GM18861 (cell line): Measurements from ENCODE around the gene PRAC1.

ENCODE experiments used
- ATAC-seq: cut with Tn5 transposase; IDR thresholded peaks from one replicate; pipeline ENCODE4 v1.9.1; 2021; ENCODE audit not compliant: unreplicated experiment

PRAC1 gene

GRCh38 chr17:48711128-48711527 is 11.2 kb downstream of the PRAC1 start:
- ATAC-seq, result no peak

DNA sequence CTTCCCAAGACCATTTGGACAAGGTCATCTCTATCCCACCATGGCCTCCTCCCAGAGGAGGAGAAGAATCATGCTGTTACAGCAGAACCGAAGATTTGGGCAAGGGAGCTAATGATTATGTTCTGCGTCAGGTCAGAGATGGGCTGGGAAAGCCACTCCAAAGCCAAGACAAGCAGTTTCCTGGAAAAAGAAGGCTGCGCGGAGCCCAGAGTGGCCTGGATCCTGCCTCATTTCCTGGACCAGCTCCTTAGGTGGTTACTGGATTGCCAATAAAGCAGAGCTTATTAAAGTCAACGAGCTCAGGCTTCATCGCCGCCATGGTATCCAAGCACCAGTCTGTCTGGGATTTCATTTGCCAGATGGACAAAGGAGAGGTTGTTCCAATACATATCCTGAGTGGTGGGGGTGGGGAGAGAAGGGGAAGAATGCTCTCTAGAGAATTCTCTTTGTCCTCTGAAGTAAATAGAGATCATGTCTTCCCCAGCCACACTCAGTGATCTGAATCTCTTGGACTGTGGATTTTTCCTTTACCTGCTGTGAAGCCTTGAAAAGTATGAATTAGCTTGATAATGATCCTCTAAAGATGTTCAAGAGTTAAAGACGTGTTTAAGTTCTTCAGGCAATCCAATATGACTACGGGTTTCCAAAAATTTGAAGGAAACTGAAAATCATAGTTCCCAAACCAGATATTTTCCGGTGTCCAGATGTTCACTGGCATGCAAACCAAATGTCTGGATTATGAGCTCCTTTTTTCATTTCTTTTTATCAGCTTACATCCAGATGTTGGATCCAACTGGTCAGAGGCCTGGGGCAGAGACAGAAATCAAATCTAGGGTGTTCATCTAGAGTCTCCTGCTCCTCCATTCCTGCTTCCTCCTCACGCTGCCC is 17.7 kb downstream of the PRAC1 start:
- ATAC-seq, result no peak

- ATAC-seq, result no peak
Observed at GRCh38 chr17:48701864-48702532, 20.3 kb downstream of the PRAC1 start.

GRCh38 chr17:48693178-48693577 is 29.1 kb downstream of the PRAC1 start:
- ATAC-seq, result no peak

DNA sequence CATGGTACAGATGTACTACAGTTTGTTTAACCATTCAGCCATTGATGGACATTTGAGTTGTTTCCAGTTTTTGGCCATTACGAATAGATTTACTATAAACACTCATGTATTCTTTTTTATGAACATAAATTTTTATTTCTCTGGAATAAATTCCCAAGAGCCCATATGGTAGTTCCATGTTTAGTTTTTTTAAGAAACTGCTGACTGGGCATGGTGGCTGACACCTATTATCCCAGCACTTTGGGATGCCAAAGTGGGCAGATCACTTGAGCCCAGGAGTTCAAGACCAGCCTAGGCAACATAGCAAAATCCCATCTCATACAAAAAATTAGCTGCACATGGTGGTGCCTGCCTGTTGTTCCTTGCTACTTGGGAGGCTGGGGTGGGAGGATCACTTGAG is 30.3 kb downstream of the PRAC1 start:
- no peak for ATAC-seq

- ATAC-seq, result no peak
Observed at GRCh38 chr17:48690655-48691054, 31.7 kb downstream of the PRAC1 start.

GRCh38 chr17:48681609-48682008 is 40.7 kb downstream of the PRAC1 start:
- ATAC-seq, result no peak

- no peak for ATAC-seq
Observed at GRCh38 chr17:48679385-48680096, 42.8 kb downstream of the PRAC1 start.

GRCh38 chr17:48678141-48678971 is 44.0 kb downstream of the PRAC1 start:
- no peak for ATAC-seq

GRCh38 chr17:48676963-48677558 is 45.3 kb downstream of the PRAC1 start:
- no peak for ATAC-seq

- no peak for ATAC-seq
Observed at GRCh38 chr17:48672340-48672739, 50.0 kb downstream of the PRAC1 start.
